GM13977 (cell line): Measurements from ENCODE around the gene MAN2B2.

Experiments
- DNase-seq: peaks from one replicate; pipeline ENCODE4 v3.0.0; 2012; ENCODE audit warnings: low spot score
- in situ Hi-C: fragments of 300-500 bp; cut with MboI; formaldehyde crosslinking; loops from one replicate; pipeline ENCODE4 v1.12.0; 2022; ENCODE audit warnings: low sequenced_read_pairs, low pct_unique_long_range_greater_than_20kb, mixed read lengths, inconsistent platforms; ENCODE audit not compliant: unreplicated experiment
- TF ChIP-seq, protein P1 (sequence below): IDR thresholded peaks from 2 replicates; pipeline ENCODE4 v1.5.1; 2012; ENCODE audit warnings: mild to moderate bottlenecking, control low read depth; ENCODE audit not compliant: insufficient read depth; ENCODE audit errors: extremely low read depth, missing control alignments

MAN2B2 gene

DNA sequence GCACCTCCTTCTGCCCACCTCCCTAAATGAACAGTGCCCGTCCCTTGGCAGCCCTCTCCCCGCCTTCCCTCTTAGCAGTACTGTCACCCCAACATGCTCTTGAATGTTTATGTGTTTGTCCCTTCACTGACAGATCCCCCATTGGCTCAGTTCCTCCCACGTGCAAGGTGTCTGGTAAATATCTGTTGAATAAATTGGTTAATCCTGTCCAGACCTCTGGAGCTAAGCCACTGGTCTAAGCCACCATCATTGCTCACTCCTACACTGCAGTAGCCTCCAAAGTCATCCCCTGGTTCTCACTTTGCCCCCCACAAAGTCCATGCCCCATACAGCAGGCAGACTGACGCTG, 26.1 kb upstream of the MAN2B2 start:
- in situ Hi-C loops = no loop called here
- no peak for DNase-seq
- TF ChIP-seq, protein P1, sequence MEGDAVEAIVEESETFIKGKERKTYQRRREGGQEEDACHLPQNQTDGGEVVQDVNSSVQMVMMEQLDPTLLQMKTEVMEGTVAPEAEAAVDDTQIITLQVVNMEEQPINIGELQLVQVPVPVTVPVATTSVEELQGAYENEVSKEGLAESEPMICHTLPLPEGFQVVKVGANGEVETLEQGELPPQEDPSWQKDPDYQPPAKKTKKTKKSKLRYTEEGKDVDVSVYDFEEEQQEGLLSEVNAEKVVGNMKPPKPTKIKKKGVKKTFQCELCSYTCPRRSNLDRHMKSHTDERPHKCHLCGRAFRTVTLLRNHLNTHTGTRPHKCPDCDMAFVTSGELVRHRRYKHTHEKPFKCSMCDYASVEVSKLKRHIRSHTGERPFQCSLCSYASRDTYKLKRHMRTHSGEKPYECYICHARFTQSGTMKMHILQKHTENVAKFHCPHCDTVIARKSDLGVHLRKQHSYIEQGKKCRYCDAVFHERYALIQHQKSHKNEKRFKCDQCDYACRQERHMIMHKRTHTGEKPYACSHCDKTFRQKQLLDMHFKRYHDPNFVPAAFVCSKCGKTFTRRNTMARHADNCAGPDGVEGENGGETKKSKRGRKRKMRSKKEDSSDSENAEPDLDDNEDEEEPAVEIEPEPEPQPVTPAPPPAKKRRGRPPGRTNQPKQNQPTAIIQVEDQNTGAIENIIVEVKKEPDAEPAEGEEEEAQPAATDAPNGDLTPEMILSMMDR = no peak

DNA sequence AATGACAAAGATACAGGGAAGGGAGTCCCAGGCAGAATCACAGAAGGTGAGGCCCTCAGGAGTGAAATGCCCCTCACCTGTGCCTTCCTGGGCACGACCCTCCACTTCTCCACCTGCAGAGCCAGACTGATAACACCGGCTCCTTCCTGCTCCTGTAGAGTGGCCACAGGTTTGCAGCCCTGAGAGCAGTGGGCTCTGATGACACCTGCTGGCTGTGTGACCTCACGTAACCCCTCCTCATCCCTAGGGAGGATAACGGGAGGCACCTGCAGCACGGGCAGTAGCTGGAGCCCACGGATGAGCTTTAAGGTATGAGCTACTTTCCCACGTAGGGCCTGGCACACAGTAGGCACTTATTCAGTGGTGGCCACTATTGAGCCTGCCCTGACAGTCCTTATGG, 25.5 kb upstream of the MAN2B2 start:
- no peak for DNase-seq
- in situ Hi-C loops = no loop called here
- TF ChIP-seq, protein P1 = no peak

DNA sequence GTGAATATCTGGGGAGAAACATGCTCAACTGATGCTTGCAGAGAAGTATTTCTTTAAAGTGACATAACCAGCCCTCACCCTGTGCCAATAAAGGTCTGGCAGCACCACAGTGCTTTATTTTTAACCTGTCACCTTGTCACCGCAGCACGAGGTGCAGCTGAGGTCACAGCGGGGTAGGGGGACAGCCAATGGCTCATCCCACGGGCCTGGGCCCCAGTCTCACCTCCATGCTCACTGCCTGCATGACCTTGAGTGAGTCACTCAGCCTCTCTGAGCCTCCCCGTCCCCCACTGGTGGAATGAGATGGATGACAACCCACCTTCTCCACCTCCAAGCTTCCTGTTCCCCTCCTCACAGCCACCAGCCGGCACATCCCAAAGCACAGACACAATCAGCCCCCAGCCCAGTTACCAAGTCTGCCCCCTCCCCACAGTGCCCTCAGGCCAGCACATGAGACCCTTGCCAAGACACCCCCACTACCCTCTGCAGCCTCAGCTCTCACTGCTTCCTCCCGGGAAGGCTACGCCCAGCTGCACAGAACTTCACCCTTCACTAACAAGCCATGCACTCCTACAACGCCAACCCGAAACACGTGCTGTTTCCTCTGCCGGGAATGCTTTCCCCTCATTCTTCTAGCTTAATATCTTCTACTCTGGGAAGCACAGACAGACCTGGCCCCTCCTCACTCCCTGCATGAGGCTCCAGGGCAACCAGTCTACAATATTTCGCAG, 24.9 kb upstream of the MAN2B2 start:
- TF ChIP-seq, protein P1 = no peak
- in situ Hi-C loops = no loop called here
- DNase-seq = no peak

DNA sequence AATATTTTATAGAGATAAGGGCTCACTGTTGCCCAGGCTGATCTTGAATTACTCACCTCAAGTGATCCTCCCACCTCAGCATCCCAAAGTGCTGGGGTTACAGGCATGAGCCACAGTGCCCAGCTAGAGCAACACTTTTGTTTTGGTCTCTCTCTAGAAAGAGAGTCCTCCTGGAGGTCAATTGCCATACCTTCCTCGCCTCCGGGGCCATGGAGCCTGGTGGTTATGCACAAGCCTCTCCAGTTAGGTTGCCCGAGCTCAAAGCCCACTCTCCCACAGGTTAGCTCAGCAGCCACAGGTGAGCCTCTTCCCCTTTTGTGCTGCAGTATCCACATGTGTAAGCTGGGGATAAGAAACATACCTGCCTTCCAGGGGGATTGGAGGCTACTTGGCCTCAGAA, 24.2 kb upstream of the MAN2B2 start:
- no peak for DNase-seq
- TF ChIP-seq, protein P1 = no peak
- in situ Hi-C loops = no loop called here

DNA sequence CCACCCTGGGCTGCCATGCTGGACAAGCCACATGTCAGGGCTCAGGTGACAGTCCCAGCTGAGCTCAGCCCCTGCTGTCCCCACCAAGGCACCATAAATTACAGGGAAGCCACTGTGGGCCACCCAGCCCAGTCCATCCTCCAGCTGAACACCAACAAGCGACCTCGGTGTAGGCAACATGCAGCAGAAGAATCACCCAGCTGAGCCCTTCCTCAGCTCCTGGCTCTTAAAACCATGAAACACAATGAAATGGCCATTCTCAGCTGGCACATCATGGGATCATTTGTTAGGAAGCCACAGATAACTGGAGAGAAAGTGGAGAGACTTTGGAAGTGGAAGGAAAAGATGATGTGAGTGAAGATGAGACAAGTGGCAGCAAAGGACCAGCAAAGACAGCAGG, 23.3 kb upstream of the MAN2B2 start:
- in situ Hi-C loops = no loop called here
- TF ChIP-seq, protein P1 = no peak
- no peak for DNase-seq

DNA sequence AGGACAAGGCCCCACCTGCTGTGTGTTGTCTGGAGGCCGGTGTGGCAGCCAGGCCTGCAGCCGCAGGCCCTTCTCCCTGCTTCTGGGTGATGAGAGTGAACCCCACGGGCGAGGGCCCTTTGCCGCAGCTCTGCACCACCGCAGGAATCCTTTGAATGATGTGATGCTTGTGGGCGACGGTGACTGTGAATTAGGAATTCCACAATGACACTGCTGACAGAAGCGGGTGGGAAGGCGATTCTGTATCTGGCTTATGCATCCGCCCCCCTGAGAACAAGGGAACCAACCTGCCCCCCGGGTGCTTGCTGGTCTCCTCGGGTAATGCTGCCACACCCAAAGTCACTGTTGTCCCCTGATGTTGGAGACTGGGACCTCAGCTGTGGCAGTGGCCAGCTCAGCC, 19.5 kb upstream of the MAN2B2 start:
- in situ Hi-C loops = no loop called here
- TF ChIP-seq, protein P1 = no peak
- no peak for DNase-seq
